GM19328 (cell line): ENCODE results near the gene CYTH3.

Experiments used
- ATAC-seq: cut with Tn5 transposase; IDR thresholded peaks from one replicate; pipeline ENCODE4 v1.9.1; 2021; ENCODE audit warnings: mild to moderate bottlenecking, moderate library complexity; ENCODE audit not compliant: unreplicated experiment

Gene CYTH3

DNA sequence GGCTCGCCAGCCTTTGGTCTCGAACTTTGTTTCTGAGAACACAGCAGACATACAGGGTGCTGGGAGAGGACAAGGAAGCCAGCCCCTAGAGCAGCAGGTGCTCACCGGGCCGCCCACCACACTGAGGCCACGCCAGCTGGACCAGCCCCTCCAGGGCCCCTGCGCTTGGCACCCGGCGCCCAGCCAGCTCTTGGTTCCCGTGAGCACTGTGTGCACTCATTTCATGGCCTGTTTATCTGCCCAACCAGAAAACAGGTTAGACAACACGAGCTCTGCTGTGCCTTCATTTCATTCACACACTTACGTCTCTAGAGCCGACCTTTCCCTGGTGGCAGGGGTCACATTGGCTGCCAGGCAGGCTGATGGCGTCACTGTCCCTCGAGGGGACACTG, 104.0 kb downstream of the CYTH3 start:
- ATAC-seq: no peak

DNA sequence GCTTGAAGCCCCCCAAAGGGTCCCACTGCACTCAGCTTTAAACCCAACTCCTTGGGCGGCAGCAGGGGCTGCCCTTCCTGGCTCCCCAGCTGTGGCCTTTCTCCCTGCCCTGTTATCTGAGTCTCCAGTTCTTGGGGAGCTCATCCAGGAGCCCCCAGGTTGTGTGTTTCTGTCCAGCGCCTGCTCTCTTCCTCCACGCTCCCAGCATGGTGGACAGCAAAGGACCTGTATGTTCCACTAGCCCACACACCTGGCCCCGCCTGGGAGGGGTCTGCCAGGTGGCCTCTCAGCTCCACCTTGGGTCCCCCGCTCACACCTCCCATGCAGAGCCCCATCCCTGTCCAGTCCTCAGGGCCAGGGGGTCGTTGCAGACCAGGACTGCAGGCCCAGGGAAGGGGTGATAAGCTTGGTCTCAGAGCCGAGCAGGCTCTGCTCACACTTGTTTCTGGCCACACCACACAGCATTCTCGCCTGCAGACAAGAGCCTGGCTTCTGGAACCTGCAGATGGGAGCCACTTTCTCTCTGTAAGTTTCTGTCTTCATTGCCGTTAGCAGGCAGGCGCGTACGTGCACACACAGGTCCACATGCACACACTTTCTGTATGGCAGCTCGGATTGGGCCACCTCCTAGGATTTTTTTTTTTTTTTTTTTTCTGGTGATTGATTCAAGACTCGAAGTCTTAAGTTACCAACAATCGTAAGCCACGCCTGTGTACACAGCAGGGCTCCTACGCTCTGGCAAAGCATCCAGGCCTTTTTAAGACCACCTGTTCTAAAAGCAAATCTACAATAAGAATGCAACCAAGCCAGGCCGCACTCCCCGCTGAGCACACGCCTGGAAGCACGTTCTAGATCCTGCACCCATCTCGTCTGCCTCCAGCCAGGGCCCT, 104.6 kb downstream of the CYTH3 start:
- ATAC-seq: no peak

DNA sequence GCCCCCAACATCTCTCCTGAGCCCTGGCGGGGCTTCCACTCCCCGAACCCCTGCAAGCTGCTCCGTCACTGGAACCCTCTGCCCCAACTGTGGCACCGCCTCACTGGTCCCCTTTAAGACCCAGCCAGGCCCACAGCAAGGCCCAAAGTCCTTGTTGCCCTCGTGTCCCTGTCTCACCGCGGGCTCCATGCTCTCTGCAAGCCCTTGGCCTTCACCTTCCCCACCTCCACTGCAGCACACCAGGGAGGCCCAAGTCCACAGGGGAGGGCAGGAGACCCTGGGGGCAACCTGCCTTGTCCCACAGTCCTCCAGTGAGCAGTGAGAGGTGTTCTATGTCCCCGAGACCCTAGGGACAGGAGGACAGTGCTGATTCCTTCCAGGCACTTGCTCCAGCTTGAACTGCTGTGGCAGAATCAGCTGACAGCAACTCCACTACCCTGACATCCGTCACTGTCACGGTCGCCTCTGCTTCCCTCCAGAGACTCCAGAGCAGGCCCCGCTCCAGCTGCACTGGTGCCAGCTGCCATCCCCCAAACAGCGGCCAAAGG, 105.3 kb downstream of the CYTH3 start:
- no peak for ATAC-seq

DNA sequence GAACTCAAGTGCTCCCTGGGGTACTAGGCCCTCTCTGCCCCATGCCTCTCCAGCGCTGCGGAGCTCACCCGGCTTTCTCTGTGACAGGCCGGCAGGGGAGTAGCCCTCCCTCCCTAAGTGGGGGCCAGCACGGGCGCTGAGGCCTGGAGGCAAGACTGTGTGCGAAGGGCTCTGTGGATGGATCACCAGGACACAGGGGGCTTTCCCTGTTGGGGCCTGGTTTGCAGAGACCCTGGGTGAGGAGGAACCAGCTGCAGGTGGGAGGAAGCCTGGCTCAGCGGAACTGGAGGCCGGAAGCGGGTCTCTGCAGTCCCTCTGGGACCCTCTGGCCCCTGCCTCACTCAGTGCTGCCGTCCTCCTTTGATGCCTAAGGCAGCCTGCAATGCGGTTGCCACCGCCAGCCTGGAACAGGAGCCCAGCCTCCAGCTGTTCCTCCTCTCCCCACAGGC, 106.0 kb downstream of the CYTH3 start:
- ATAC-seq: no peak

DNA sequence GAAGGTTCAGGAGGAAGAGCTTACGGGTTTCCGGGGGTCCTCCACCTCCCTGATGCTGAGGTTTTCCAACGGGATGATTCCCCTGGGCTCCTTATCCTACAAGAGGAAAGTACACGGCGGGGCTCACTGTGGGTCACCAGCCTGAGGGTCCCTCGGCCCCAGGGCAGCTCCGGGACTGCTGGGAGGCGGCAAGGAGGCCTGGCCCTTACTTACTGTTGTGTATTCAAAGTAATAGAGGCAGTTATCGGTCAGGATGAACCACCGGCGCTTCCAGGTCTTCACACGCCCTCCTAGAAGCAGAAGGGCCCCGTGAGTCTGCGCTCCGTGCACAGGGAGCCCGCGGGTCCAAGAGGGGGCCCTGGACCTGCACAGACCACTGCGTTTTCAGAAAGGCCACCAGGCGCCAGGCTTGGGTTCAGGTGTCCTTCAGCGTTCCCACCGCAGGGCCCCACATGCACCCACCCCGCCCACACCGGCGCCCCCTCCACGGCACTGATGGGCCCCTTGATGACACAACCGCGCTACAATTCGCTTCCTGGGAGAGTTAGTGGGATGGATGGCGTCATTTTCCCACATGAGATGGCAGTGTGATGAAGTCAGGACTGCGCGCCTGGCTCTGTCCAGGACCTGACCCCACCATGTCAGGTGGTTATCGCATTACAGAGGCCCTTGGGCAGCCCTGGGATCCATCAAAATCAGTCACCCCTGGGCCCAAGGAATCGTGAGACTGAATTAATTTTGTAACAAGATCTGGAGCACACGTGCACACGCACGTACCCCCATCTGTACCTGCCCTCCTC, 106.7 kb downstream of the CYTH3 start:
- ATAC-seq: no peak

DNA sequence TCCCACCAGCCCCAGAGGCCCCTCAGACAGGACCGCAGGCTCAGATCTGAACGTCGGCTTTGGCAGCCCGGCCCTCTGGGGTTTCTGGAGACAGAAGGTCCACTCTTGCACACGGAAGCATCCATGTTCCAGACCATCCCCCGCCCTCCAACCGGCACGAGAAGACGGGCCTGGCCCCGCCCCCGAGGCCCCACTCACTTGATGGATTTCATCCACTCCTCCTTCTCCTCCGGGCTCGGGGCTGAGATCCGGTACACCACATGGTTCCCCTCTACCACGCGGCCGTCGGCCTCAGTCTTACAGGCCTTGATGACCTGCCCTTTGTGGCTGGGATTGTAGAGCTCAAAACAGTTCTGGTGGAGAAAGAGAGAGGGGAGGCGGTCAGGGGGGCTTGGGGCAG, 107.3 kb downstream of the CYTH3 start:
- no peak for ATAC-seq

DNA sequence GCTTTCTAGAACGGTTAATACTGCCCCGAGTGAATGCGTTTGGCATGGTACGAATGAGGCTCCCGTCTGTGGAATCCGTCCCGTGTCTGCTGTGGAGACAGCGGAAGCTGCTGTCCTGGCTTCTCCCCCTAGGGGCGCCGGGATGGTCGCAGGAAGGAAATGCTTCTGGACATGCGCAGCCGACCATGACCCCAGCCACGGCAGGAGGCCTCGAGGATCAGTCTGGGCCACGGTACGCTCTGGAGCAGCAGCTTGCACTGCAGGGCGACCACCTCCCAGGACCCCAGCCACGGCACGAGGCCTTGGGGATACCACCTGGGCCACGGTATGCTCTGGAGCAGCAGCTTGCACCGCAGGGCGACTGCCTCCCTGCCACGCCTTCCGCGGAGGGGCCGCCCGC, 107.9 kb downstream of the CYTH3 start:
- ATAC-seq: no peak

DNA sequence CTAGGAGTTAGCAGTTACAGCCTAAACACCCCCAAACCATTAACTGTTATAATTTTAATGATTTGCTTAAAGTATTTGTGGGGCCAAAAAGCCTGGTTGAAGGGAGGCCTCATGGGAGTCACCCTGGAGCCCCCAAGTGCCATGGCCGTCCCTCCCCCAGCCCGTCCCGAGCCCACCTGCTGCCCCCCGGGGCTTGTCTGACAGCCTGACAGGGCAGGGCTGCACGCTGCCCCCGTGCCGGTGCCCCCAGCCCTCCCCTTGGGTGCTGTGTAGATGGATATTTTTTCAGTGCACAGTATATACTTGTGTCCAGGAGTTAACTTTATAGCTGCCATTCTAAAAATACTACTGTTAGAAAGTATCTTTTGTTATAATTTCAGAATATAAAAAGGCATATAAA, 108.4 kb downstream of the CYTH3 start:
- no peak for ATAC-seq

DNA sequence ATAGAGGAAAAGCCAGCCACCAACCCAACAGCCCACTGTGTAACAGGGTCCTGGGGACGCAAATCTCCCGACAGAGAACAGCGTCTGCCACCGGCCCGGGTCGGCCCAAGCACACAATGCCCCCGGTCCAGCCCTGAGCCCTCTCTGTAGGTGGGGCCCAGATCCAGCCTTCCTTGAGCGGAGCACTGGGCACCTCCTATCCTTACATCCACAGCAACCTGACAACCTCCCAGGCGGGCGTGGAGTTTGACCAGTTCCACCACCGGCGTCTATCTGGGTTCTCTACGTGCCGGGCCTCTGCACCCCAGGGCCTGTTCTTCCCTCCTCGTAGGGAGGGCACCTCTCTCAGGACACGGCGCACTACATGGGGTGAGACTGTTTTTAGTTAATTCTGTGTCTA, 109.0 kb downstream of the CYTH3 start:
- ATAC-seq: no peak

DNA sequence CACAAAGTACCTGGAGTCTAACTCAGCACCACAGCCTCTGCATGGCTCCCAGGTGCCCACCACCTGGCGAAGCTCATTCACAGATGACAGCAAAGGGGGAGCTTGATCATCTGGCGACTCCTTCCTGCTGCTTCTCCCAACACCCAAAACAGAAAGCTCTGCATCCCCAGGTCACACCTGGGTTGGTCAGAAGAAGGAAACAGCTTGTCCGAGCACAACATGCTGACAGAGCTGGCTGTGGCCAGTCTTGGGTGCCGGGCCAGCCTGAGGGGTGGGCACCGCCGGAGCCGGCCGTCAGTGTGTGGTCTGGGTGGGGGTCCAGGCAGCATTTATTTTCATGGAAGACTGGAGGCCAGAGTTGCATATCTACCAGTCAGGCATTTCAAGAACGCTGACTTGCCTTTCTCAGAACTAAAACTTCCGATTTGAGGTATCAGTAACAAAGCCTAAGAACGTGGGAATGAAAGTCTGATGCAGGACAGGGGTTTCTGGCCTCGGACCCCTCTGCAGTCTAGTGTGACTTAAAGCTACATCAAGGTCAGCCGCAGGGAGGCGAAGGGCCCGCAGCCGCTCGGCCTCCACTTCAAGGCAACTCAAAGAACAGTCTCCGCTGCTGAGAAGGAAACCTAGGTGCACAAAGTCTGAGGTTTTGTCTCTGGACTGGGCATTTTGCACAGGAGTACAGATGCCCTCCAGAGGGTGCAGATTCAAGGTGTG, 109.6 kb downstream of the CYTH3 start:
- no peak for ATAC-seq

DNA sequence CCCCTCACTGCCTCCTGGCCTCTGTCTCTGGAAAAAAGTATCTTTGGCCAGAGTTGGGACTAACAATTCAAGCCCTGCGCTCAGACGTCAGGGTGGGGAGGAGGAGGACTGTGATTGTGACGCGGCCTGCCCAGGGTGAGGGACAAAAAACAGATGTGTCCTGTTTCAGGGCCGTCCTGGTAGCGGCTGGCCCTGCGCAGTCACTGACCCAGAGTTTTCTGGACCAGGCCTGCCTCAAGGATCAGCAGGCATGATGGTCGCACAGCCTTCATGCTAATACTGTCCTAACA, 110.1 kb downstream of the CYTH3 start:
- no peak for ATAC-seq

DNA sequence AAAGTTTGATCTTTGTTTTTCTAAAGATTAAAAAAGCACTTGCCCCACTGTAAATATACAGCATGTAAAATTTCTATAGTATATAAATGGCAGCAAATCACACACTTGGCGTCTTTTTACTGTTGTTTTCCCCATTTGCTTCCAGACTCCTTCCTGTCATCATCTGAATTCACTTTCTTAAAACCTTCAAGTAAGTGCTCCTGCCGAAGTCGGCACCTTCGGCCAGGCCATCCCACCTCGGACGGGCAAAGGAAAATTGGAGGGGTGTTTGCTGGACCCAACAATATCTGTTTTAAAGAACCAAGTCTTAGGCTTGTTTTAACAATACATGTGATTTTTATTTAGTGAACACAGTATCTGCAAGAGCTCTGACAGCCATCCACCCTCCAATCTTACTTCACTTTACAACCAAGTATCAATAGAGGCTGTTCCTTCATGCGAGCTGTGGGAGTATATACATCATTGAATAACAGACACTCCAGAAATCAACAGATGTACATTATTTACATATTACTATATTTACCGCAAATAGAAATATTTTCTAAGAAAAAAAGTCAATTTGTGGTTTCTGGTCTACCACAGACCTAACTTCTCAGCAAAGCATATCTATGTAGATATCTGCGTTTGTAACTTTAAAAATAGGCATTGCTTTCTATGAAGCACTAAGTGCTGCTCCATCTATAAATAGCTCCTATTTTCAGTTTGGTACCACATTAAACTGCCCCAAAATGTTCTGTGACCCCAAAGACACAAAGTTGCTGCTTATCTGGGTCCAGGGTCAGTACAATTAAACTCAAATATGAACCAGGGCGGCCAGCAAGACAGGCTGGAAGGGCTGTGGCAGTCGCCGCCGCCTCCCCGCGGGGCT, 110.7 kb downstream of the CYTH3 start:
- ATAC-seq: peak; percentile 64

DNA sequence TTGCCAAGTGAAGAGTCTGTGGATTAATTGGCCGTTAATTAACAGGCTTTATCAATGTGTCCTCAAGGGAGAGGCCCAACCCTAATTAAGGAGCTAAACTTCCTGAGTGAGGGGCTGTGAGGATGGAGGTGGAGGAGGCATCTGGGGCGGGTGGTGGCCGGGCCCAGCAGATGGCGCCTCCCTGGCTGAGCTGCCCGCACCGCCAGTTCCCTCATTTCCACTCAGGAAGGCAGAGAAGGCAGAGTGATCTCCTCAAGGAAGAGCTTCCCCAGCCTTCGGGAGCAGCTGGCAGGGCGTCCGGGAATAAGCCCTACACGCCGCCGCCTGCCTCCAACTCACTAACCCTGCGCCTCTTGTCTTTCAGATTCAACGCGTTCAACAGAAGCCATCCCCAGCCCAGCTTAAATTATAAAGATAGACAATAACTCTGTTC, 112.2 kb downstream of the CYTH3 start:
- no peak for ATAC-seq

DNA sequence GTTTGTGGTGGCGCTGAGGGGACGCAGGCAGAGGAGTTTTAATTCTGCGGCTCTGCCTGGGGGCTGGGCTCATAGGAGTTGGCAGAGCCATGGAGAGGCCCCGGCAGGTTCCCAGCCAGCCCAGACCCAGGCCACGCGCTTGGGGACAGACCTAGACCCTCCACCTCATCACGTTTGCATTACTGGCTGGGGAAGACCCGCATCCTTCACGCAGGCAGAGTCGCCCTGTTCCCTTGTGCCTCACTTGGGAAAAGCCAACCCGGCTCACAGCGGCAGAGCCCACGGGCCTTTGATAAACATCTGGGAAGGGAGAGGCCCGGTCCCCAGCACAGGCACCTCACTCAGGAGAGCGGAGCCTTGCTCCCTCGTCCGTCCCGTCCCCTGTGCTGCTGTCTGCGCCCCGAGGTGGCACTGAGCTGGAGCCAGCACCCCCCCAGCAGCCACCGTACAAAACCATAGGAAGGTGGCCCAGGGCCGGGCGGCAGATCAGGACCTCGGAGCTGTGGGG, 112.8 kb downstream of the CYTH3 start:
- no peak for ATAC-seq

DNA sequence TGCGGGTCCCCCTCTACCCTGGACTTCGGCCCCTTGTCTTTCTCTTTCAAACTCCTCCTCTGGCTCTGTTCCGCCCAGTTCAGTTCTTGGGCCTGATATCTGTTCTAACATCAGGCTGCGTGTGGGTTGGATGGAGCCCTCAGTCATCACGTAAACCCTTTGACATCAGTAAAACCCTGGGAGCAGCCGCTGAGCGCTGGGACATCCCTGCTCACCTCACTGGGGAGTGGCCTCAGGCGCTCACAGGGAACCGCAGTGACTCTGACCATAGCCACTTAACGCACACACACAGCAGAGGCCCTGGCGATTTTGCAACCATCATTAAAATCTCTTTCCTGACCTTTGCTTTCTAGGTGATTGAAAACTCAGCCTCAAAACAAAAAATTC, 113.3 kb downstream of the CYTH3 start:
- ATAC-seq: no peak

DNA sequence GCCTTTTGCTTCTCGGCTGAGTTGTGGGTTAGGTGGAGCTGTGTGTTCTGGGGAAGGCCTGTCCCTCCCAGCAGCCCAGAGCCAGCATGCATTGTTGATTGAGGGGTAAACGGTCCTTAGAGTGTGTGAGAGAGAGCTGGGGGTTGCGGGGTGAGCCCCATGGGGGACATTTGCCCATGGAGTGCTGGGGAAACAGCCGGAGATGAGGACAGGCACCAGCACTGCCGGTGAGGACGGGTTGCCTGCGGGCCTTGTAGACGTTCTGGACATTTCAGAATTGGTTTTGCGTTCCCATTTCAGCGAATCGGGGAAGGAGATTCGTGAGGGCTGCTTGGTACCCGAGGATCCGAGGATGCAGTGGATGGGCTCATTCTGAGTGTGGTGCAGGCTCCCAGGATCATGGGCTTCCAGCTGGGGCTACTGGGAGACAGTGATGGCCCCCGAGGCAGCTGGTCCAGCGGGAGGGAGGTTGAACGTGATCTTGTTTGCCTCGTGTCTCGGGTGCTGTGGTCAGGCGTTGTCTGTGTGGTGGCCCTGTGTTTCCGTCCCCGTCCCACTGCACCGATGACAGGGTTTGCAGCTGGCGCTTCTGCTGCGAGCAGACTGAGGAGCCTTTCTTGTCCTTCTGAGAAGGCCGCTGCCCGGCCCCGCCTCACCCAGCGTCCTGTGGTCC, 113.9 kb downstream of the CYTH3 start:
- no peak for ATAC-seq

DNA sequence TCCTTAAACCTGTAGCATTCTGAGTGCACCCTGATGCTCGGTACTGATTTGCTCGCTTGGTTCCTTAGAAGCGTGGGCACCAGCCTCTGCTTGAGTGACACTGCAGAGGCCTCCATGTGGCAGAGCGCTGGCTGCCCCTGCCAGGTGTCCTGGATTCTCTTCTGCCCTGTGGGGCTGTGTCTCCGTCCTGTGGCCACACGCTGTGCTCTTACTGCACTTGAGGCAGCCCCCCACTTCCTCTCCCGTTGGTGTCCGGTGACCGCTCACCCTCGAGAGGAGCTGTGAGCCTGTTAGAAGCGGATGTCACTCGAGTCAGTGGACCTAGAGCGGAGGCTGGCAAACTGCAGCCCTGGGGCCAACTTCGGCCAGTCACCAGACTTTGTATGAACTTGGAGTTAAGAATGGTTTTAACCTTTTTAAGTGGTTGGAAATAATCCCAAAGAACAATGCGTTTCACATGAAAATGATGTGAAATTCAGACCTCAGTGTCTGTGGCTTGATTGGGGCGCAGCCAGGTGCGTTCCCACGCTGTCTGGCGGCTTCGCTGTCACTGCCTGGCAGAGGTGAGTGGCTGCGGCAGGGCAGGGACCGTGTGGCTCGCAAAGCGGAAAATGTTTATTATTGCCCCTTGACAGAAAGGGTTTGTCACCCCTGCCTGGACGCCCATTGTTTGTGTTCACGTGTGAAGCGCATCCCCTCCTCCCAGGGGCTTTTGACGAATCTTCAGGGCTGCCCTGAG, 114.6 kb downstream of the CYTH3 start:
- no peak for ATAC-seq

DNA sequence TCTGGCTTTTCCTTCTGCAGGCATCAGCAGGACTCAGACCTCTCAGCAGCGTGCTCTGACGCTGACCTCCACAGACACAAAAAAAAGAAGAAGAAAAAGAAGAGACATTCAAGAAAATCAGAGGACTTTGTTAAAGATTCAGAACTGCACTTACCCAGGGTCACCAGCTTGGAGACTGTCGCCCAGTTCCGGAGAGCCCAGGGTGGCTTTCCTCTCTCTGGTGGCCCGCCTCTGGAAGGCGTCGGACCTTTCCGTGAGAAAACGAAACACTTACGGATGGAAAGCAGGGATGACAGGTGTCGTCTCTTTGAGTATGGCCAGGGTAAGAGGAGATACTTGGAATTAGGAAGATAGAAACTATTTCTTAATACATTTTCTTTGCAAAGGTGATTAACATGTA, 115.7 kb downstream of the CYTH3 start:
- no peak for ATAC-seq

DNA sequence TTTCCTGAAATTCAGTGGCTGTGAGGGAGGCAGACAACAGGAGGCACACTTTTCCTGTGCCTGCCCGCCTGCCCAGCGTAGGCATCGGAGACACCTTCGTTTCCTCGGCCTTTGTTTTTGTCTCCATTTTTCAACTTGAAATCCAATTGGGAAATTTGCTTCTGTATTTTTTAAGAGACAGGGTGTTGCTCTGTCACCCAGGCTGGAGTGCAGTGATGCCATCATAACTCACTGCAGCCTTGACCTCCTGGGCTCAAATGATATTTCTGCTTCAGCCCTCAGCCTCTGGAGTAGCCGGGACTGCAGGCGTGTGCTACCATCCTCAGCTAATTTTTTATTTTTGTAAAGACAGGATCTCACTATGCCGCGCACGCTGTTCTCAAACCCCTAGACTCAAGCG, 116.8 kb downstream of the CYTH3 start:
- no peak for ATAC-seq
